ENCODE measurements around the gene TEX11. TPM values are rescaled to one million over a fixed set of nuclear protein-coding genes. Genes with fewer than 3 reads are reported as not detected.
"Not testable (repeated sequence)": the region's sequence is repeated elsewhere in the genome, so short reads cannot be mapped to it uniquely, and the experiment has no call there.

The TEX11 gene
- total RNA-seq, 2 donors from 2014 or later = not detected

DNA sequence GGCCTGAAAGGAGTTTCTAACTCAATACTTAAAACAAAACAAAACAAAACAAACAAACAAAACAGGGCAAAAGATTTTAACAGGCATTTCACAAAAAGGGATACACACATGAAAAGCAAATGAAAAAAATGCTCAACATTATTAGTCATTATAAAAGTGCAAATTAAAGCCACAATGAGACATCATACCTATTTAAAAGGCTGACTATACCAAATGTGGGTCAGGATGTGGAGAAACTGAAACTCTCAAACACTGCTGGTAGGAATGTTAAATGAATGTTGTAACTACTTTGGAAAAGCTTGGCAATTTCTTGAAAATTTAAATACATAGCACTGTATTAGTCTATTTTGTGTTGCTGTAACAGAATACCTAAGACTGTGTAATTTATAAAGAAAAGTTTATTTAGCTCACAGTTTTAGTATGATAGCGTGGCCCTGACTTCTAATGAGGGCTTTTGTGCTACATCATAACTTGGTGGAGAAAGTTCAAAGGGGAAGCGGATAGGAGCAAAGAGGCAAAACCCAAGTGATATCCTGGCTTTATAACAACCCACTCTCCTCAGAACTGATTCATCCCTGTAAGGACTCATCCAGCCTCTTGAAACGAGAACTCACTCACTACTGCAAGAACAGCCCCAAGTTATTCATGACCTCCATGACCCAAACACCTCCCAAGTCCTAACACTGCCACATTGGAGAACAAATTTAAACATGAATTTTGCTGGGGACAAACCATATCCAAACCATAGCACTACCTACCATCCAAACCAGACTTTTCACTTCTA is 214.0 kb downstream of the TEX11 start:
- ATAC-seq (no peak), DNase-seq (ENCODE audit: low spot score) (no peak)
- H3K27ac Mint-ChIP-seq = no peak overlapping the region
- H3K4me3 Mint-ChIP-seq = peak overlapping the region; percentile 42
- peaks cover 0 to 9% of the 10 kb centered on the region in 2 donors for H3K27me3 Mint-ChIP-seq
- no peaks in the 10 kb centered on the region for H3K9me3 Mint-ChIP-seq
- H3K4me1 Mint-ChIP-seq (ENCODE audit: low read depth in 2 of 2) = no peaks in the 10 kb centered on the region
- H3K36me3 Mint-ChIP-seq = no peaks in the 10 kb centered on the region

GRCh38 chrX:70679455-70679854 is 229.1 kb downstream of the TEX11 start:
- H3K4me3 Mint-ChIP-seq; H3K4me1 Mint-ChIP-seq (ENCODE audit: low read depth in 2 of 2); DNase-seq (ENCODE audit: low spot score); ATAC-seq; H3K27ac Mint-ChIP-seq; H3K36me3 Mint-ChIP-seq; H3K9me3 Mint-ChIP-seq: not testable (repeated sequence)
- H3K27me3 Mint-ChIP-seq = peaks cover 0 to 14% of the 10 kb centered on the region in 2 donors

DNA sequence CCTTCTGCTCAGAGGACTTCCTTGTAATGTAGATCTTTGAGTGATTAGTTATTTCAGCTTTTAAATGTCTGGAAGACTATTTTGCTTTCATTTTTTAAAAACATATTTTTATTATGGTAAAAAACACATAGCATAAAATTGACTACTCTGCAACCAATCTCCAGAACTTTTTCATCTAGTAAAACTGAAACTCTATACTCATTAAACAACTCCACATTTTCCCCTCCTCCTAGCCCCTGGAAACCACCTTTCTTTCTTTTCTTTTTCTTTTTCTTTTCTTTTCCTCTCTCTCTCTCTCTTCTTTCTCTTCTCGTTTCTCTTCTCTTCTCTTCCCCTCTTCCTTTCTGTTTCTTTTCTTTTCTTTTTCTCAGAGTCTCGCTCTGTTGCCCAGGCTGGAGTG is 233.2 kb downstream of the TEX11 start:
- ATAC-seq (no peak), DNase-seq (ENCODE audit: low spot score) (no peak)
- H3K4me1 Mint-ChIP-seq (ENCODE audit: low read depth in 2 of 2) = peaks cover 0 to 5% of the 10 kb centered on the region in 2 donors
- H3K36me3 Mint-ChIP-seq = peaks cover 4% of the 10 kb centered on the region
- H3K27ac Mint-ChIP-seq = peak overlapping the region in 1 of 2 donors; percentile 68
- no peaks in the 10 kb centered on the region for H3K9me3 Mint-ChIP-seq
- H3K27me3 Mint-ChIP-seq = peaks cover 5 to 13% of the 10 kb centered on the region in 2 donors
- H3K4me3 Mint-ChIP-seq = peak overlapping the region; percentile 55

GRCh38 chrX:70672326-70672725 is 236.2 kb downstream of the TEX11 start:
- no peak for ATAC-seq

GRCh38 chrX:70669120-70669519 is 239.4 kb downstream of the TEX11 start:
- Mint-ChIP-seq H3K4me3 (no peak overlapping the region), H3K27me3 (peaks cover 4 to 23% of the 10 kb centered on the region in 2 donors), H3K27ac (no peak overlapping the region), H3K9me3 (no peaks in the 10 kb centered on the region), H3K4me1 (ENCODE audit: low read depth in 2 of 2) (no peaks in the 10 kb centered on the region), H3K36me3 (peaks cover 3% of the 10 kb centered on the region)
- no peak for ATAC-seq
- no peak for DNase-seq (ENCODE audit: low spot score)

More at GRCh38 chrX:70672326-70672725, 236.2 kb downstream of the TEX11 start:
- H3K27ac Mint-ChIP-seq = peak overlapping the region in 1 of 2 donors; percentile 51
- no peak for DNase-seq (ENCODE audit: low spot score)
- H3K4me3 Mint-ChIP-seq = peak overlapping the region; percentile 43
- peaks cover 4% of the 10 kb centered on the region for H3K36me3 Mint-ChIP-seq
- H3K4me1 Mint-ChIP-seq (ENCODE audit: low read depth in 2 of 2) = peaks cover 0 to 5% of the 10 kb centered on the region in 2 donors
- no peaks in the 10 kb centered on the region for H3K9me3 Mint-ChIP-seq
- H3K27me3 Mint-ChIP-seq = peaks cover 5 to 23% of the 10 kb centered on the region in 2 donors

DNA sequence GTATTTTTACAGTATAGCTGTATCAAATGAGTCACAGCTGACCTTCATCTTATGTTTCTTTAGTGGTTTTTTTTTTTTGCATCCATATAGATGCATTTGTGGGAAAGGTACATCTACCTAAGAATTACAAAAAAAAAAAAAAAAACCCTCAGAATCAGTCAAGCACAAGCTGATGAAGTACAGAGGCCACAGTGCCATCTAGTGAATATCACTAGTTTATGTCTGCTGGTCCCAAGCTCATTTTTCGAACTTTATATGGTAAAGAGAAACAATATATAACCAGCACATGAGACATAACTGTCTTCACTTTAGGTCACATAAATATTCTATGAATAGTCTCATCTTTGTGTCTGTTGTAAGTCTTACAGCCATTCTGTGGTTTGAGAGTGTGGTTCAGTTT is 243.8 kb downstream of the TEX11 start:
- ATAC-seq = no peak

DNA sequence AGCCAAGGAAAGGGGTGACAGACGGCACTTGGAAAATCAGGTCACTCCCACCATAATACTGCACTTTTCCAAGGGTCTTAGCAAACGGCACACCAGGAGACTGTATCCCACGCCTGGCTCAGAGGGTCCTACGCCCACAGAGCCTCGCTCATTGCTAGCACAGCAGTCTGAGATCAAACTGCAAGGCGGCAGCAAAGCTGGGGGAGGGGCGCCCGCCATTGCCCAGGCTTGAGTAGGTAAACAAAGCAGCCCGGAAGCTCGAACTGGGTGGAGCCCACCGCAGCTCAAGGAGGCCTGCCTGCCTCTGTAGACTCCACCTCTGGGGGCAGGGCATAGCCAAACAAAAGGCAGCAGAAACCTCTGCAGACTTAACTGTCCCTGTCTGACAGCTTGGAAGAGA is 247.4 kb downstream of the TEX11 start:
- not testable (repeated sequence) for H3K4me1 Mint-ChIP-seq (ENCODE audit: low read depth in 2 of 2); H3K9me3 Mint-ChIP-seq; H3K27ac Mint-ChIP-seq; H3K36me3 Mint-ChIP-seq; H3K4me3 Mint-ChIP-seq; ATAC-seq; DNase-seq (ENCODE audit: low spot score)
- peaks cover 6 to 15% of the 10 kb centered on the region in 2 donors for H3K27me3 Mint-ChIP-seq

More for the DNA sequence above, 243.8 kb downstream of the TEX11 start:
- no peak for DNase-seq (ENCODE audit: low spot score)
- Mint-ChIP-seq H3K4me3 (no peak overlapping the region), H3K36me3 (no peaks in the 10 kb centered on the region), H3K9me3 (no peaks in the 10 kb centered on the region), H3K27me3 (peaks cover 6 to 29% of the 10 kb centered on the region in 2 donors), H3K4me1 (ENCODE audit: low read depth in 2 of 2) (no peaks in the 10 kb centered on the region), H3K27ac (no peak overlapping the region)

- DNase-seq (ENCODE audit: low spot score); H3K9me3 Mint-ChIP-seq; H3K27ac Mint-ChIP-seq; ATAC-seq; H3K36me3 Mint-ChIP-seq; H3K4me3 Mint-ChIP-seq; H3K4me1 Mint-ChIP-seq (ENCODE audit: low read depth in 2 of 2): not testable (repeated sequence)
- peaks cover 16 to 17% of the 10 kb centered on the region in 2 donors for H3K27me3 Mint-ChIP-seq
Observed at GRCh38 chrX:70657546-70657945, 251.0 kb downstream of the TEX11 start.

- Mint-ChIP-seq H3K4me1 (ENCODE audit: low read depth in 2 of 2) (peaks cover 5 to 8% of the 10 kb centered on the region in 2 donors), H3K36me3 (no peaks in the 10 kb centered on the region), H3K4me3 (peak overlapping the region; percentile 2), H3K27ac (no peak overlapping the region), H3K27me3 (peaks cover 13 to 14% of the 10 kb centered on the region in 2 donors), H3K9me3 (no peaks in the 10 kb centered on the region)
- DNase-seq (ENCODE audit: low spot score) (no peak), ATAC-seq (no peak)
Observed at GRCh38 chrX:70656304-70656703, 252.2 kb downstream of the TEX11 start.

DNA sequence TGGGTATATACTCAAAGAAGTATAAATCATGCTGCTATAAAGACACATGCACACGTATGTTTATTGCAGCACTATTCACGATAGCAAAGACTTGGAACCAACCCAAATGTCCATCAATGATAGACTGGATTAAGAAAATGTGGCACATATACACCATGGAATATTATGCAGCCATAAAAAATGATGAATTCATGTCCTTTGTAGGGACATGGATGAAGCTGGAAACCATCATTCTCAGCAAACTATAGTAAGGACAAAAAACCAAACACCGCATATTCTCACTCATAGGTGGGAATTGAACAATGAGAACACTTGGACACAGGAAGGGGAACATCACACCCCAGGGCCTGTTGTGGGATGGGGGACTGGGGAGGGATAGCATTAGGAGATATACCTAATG is 260.6 kb downstream of the TEX11 start:
- not testable (repeated sequence) for H3K9me3 Mint-ChIP-seq; H3K4me1 Mint-ChIP-seq (ENCODE audit: low read depth in 2 of 2); ATAC-seq; H3K36me3 Mint-ChIP-seq; DNase-seq (ENCODE audit: low spot score); H3K27ac Mint-ChIP-seq; H3K4me3 Mint-ChIP-seq
- peaks cover 15 to 17% of the 10 kb centered on the region in 2 donors for H3K27me3 Mint-ChIP-seq

- DNase-seq (ENCODE audit: low spot score) (no peak), ATAC-seq (peak in 1 of 2 donors; percentile 63)
- Mint-ChIP-seq H3K4me3 (no peak overlapping the region), H3K36me3 (no peaks in the 10 kb centered on the region), H3K9me3 (no peaks in the 10 kb centered on the region), H3K27ac (no peak overlapping the region), H3K27me3 (peaks cover 8 to 14% of the 10 kb centered on the region in 2 donors), H3K4me1 (ENCODE audit: low read depth in 2 of 2) (no peaks in the 10 kb centered on the region)
Observed at GRCh38 chrX:70636218-70636617, 272.3 kb downstream of the TEX11 start.

GRCh38 chrX:70635669-70636068 is 272.8 kb downstream of the TEX11 start:
- no peaks in the 10 kb centered on the region for H3K9me3 Mint-ChIP-seq
- no peaks in the 10 kb centered on the region for H3K4me1 Mint-ChIP-seq (ENCODE audit: low read depth in 2 of 2)
- H3K27ac Mint-ChIP-seq = no peak overlapping the region
- H3K4me3 Mint-ChIP-seq = no peak overlapping the region
- no peaks in the 10 kb centered on the region for H3K36me3 Mint-ChIP-seq
- H3K27me3 Mint-ChIP-seq = peaks cover 8 to 14% of the 10 kb centered on the region in 2 donors
- peak in 1 of 2 donors; percentile 56 for ATAC-seq
- DNase-seq (ENCODE audit: low spot score) = no peak

DNA sequence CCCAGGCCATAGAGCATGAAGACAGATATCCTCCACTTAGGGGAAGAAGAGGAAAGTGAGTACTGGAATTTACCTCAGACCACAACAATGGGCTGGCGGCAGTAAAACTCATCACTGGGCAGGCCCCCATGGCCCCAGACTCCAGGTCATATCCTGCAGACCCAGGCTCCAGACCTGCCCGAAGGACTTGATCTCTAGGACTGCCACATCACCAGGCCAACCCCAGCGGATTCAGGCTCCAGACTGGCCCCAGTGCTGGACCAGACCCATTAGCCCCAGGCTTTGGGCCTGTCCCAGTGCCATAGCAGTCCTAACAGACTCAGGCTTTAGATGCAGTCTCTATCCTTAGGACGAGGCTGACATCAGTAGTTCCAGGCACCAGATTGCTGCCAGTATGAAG is 273.3 kb downstream of the TEX11 start:
- Mint-ChIP-seq H3K27ac (no peak overlapping the region), H3K9me3 (no peaks in the 10 kb centered on the region), H3K4me1 (ENCODE audit: low read depth in 2 of 2) (no peaks in the 10 kb centered on the region), H3K4me3 (no peak overlapping the region), H3K27me3 (peaks cover 8 to 14% of the 10 kb centered on the region in 2 donors), H3K36me3 (no peaks in the 10 kb centered on the region)
- ATAC-seq = peak in 1 of 2 donors; percentile 61
- DNase-seq (ENCODE audit: low spot score) = no peak

DNA sequence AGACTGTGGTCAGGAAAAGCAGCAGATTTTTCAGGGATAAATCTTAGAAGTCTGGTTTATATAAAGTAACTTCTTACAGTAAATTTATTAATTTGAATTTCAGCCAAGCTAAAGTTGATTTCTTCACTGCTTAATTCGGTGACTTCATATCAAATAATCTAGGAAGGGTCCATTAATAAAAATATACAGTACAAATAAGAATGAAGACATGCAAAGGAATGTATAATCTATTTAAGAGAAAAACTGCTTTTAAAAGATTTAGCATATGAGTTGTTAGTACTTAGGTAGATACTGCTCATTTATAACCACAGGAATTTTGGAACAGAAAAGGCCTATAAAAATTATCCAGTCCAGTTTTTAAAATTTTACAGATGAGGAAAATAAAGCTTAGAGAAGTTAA is 286.8 kb downstream of the TEX11 start:
- Mint-ChIP-seq H3K27ac (no peak overlapping the region), H3K9me3 (no peaks in the 10 kb centered on the region), H3K36me3 (no peaks in the 10 kb centered on the region), H3K4me1 (ENCODE audit: low read depth in 2 of 2) (no peaks in the 10 kb centered on the region), H3K4me3 (no peak overlapping the region), H3K27me3 (peaks cover 23 to 24% of the 10 kb centered on the region in 2 donors)
- no peak for ATAC-seq
- no peak for DNase-seq (ENCODE audit: low spot score)
